HG02870 (cell line): ENCODE results near the gene LDLRAD4.
A peak's percentile ranks its signal among the peaks of the same experiment; 100 is the strongest.

Experiments used
- ATAC-seq: cut with Tn5 transposase; IDR thresholded peaks from one replicate; pipeline ENCODE4 v1.9.1; 2021; ENCODE audit warnings: mild to moderate bottlenecking, moderate library complexity; ENCODE audit not compliant: unreplicated experiment

LDLRAD4 gene

DNA sequence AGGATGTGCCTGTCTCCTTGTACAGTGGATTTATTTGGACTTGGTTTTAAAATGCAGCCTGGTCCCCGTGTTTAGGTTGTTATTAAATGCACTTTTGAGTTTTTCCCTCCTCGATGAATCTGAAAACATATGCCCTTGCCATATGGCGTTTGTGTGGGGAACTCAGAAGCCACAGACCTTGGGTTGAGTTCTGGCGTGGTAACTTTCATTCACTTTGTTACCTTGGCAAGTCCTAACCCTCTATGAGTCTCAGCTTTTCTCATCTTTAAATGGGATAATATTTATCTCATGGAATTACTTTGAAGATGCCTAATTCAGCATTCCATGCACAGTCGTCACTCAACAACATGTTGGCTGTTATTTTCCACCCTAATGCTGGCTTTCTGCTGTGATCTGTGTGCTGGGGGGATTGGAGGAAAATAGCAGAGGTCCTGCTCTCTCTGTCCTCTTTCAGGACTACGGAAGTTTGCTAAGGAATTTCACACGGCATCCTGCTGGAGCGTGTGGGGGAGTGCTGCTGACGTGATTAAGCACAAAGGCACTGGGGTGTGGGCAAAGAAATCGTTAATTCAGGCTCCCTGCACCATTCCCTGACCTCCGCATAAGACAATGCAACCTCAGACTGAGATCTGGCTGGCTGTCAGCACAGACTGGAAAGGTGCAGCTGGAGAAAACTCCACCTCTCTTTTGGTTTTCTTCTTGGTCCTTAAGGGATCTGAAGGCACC lies 61.7 kb downstream of the LDLRAD4 start:
- ATAC-seq, result no peak

GRCh38 chr18:13281406-13281805 lies 62.8 kb downstream of the LDLRAD4 start:
- ATAC-seq, result no peak

DNA sequence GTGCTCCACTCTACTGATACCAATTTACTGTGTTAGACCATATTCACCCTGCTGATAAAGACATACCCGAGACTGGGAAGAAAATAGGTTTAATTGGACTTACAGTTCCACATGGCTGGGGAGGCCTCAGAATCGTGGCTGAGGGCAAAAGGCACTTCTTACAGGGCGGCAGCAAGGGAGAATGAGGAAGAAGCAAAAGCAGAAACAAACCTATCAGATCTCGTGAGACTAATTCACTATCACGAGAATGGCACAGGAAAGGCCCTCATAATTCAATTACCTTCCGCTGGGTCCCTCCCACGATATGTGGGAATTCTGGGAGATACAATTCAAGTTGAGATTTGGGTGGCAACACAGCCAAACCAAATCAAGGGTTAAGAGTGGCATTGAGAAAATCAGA lies 65.2 kb downstream of the LDLRAD4 start:
- no peak for ATAC-seq

GRCh38 chr18:13284330-13285027 lies 65.9 kb downstream of the LDLRAD4 start:
- no peak for ATAC-seq

DNA sequence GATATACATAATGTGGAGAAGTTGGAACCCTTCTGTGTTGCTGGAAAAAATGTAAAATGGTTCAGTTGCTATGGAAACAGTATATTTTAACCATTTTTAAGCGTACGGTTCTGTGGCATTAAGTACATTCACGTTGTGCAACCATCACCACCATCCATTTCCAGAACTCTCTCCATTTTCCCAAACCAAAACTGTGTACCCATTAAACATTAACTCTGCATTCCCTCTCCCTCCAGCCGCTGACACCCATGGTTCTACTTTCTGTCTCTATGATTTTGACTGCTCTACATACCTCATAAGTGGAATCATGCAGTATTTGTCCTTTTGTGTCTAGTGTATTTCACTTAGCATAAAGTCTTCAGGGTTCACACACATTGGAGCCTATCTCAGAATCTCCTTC lies 67.3 kb downstream of the LDLRAD4 start:
- ATAC-seq, result no peak

GRCh38 chr18:13286456-13287125 lies 68.0 kb downstream of the LDLRAD4 start:
- no peak for ATAC-seq

DNA sequence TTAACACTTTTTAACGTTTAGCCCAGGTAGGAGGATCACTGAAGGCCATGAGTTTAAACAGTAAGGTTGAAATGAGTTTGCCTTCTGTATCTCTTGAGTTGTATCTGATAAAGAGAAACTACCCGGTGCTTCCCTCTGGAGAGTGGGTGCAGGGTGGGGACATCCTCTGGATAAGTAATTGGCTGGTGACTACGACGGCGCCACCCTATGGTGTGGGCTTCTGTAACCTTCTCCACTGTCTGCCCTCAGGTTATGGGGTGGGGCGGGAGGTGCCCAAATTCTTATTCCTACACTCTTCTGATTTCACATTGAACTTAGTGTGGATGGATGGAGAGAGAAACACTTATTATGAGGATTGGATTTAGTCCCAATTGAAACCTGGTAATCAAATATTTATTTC lies 68.8 kb downstream of the LDLRAD4 start:
- no peak for ATAC-seq

DNA sequence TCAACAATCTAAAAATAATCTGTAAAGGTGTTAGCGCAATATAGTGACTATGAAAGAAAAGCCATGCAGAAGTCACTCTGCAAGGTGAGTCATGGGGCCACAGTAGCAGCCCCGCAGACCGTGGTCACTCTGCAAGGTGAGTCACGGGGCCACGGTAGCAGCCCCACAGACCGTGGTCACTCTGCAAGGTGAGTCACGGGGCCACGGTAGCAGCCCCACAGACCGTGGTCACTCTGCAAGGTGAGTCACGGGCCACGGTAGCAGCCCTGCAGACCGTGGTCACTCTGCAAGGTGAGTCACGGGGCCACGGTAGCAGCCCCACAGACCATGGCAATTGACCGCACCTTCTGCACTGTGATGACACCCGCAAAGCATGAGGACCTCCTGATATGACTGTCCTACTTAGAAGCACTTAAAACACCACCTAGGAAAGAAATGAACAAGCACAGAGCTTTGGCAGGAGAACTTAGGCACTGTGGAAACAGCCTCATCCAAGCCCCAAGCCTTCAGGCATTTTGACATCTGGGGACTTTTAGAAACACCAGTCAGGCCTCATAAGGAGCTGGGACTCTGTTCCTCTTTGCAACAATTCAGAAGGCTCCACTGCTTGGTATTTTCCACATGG lies 70.1 kb downstream of the LDLRAD4 start:
- ATAC-seq, result peak; percentile 71

DNA sequence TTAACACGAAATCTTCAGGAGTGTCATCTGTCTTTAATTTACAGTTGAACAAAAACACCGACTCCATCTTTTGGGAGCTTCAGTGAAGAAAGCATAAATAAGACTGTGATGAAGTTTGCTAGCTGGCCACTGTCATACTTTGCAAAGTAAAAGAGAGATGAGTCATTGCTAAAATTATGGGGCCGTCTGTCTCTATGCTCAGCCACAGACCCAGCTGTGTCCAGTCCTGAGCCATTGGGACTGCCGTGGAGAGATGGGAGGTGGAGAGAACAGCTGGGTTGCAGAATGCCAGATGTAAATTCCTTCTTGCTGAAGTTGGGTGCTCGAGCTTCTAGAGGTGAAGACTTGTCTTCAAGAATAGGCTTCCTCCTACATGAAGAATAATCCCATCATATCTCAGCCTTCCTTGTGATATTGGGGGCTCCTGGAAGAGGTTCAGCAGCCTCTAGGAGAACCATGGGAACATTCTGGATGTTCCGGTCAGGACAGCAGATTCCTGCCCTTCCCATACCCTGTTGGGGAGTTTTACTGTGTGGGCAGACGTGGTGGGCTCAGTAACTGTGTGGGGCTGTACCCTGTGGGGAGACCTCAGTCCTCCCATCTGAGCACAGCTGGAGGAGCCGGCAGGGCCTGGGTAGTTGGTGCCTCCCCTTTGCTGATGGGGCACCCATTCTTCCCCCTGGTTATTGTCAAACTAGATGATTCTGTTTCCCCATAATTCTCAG lies 71.1 kb downstream of the LDLRAD4 start:
- peak; percentile 41 for ATAC-seq

DNA sequence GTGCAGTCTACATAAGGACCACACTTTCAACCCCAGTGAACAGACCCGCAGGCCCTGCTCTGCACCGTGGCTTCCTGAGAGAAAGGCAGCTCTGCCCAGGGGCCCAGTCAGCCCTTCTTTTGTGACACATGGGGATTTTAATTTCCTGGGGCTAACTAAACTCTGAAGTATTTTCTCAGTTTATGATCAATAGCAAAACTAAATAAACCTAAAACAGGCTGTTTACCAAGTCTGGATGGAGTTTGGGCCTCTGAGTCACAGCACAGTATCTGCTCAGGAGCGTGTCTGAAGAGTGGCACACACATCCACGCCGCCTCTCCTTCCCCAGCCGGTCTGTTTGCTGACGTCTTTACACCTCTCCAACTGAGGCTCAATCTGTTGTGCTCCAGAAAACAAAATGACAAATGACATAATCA lies 72.3 kb downstream of the LDLRAD4 start:
- ATAC-seq, result peak; percentile 35

DNA sequence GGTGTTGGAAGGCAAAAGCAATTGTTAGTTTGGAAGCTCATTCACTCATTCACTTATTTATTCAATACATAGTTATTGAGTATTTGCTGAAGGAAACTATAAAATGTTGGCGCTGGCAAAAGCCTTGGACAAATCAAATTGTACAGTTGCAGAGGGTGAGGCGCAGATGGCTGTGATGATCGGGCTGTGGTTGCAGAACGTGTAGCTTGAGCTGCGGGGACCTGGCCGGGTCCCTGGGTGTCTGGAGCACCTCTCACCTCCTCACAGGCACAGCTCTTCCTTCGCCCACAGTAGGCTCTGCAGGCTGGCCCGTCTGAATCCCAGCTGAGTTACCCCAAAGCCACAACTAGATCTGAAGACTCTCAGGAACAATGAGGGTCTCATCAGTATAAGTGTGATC lies 72.7 kb downstream of the LDLRAD4 start:
- no peak for ATAC-seq

DNA sequence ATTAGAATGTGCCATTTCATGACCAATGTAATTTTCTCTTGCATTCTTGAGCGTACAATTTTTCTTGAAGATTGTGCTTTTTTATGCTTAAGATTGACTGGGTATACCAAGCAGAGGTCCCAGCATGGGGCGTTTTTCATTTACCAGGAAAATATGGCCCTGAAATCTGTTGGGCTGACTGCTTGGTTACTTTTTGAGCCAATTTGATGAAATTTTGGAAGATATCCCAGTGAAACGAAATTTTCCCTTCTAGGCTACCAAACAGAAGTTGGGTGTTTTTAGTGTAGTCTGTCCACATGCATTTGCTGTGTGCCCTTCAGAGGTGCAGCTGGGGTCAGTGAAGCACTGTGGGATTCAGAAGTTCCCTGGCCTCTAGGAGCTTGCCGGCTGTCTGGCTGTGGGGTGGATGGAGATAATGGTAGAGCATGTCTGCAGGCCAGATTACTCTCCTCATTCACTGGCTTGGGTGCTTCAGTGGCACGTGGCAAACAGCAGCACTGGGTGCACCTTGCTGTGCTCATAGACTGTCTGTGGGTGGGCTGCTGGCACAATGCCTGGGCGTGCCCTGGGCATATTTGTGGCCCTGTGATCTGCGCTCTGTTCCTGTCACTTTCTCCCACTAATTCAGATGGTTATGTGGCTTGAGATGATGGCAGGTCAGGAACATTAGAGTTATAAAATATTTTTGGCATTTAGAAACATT lies 73.3 kb downstream of the LDLRAD4 start:
- ATAC-seq, result no peak

DNA sequence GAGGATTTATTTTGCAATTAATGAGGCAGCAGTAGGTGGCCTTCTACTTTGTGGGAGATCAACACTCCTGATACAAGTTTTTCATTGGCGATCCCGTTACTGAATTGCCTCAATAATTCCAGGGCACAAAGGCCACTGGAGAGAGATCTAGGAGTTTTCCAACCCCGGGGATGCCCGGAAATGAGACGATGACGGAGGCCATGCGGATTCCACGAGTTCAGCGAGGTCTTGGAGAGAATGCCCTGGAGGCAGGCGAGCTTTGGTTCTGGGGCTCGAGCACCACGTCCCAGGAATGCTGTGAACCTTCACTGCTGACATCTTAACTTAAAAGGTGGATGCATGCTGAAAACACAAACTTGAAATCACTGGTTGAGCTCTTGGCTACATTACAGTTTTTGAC lies 74.2 kb downstream of the LDLRAD4 start:
- no peak for ATAC-seq

DNA sequence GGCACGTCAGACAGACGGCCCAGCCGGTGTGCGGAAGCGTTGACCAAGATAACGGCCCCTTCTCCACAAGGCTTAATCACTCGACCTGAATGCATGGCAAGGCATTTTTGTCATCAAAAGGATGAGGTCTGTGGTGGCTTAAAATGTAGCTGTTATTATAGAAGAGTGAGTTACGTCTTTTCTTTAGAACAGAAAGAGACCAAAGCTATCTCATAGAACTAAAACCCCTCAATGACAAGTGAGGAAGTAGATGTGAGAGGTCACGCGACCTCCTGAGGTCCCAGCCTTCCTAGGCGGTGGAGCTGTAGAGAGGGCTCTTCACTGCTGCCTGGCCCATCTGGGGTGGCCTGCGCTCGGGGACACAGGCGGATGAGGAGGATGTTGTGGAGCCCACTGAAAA lies 75.7 kb downstream of the LDLRAD4 start:
- ATAC-seq, result no peak

DNA sequence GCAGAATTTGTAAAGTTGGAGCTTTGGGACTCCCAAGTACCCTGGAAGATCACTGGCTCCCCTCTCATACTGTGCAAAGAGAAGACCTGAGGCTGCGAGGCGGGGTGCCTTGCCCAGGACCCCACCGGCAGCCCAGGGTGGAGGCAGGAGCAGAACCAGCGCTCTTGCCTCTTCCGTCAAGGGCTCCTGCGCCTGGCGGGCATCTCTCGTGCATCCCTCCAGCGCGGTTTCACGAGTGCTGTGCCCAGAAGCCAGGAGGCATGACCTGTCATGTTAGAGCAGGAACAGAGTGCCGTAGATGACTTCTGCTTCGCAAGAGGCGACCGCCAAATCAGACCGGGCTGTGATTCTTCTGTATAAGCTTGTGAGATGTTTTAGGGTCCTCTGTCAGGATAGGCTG lies 77.3 kb downstream of the LDLRAD4 start:
- ATAC-seq, result no peak

DNA sequence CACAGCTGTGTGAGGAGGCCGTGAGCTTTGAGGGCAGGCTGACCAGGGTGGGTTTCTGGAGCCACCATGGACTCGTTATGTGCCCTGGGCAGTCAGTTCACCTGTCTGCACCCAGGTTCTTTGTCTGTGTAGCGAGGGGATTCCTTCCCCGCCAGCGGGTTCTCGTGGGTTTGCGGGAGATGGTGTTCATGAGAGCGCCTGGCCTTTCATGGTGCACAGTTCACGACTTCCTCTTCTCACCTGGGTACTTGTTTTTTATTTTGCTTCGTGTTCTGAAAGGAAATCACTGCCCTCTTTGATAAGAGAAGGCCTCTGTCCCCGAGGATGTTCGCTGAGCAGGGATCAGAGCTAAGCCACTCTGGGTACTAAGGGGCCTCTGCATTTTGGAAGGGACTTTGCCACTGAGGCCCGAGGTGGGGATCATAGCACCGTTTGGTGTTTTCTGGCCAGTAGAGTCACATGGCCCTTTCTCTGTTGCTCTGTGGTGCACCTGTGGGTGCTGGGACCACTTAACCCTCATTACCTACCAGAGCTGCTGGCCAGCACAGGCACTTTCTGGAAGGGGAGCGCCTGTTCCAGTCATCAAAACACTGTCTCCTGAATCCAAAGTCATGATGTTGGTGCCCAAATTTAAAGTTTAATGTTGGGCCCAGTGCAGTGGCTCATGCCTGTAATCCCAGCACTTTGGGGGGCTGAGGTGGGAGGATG lies 78.5 kb downstream of the LDLRAD4 start:
- no peak for ATAC-seq

GRCh38 chr18:13298262-13298661 lies 79.7 kb downstream of the LDLRAD4 start:
- no peak for ATAC-seq

GRCh38 chr18:13300029-13300428 lies 81.5 kb downstream of the LDLRAD4 start:
- no peak for ATAC-seq

- ATAC-seq, result no peak
Measured at GRCh38 chr18:13300796-13301195, 82.2 kb downstream of the LDLRAD4 start.

DNA sequence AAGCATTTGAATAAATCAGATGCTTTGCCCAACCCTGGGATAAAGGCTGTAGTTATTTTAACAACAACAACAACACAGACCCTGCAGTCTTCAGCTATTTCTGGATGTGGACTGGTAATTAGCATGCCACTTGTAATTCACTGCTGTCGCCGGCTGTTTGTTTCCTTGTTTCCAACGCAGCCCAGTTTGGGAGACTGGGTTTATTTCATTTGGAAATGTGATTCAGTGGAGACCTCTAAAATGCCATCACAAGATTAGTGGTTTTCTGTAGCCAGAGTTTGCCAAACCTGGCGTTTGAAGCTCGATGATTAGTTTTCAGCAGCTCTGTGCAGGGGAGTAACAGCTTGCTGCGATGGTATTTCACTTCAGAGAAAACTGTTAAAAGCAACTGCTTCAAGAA lies 83.5 kb downstream of the LDLRAD4 start:
- no peak for ATAC-seq
